ENCODE measurements around the gene EHBP1L1. TPM values are rescaled to one million over a fixed set of nuclear protein-coding genes. Genes with fewer than 3 reads are reported as not detected.

The EHBP1L1 gene
- total RNA-seq, 1 donor from 2014 or later = 42.6 TPM

DNA sequence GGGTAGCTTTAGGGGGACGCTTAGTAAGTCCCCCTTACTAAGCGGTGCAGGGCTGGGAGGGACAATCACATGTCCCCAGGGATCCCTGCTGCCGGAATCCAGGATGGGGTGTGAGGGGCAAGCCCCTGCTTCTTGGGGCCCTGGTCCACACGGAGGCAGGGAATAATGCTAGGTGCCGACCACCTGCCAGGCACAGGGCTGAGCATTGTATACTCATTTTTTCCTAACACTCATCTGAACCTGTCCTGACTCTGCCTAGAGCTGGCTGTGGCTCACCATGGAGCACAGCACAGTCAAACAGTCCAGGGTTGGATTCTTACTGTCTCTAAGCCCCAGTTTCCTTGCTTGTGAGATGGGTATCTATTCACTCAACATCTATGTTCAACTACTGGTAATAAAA lies 16.3 kb upstream of the EHBP1L1 start:
- Mint-ChIP-seq H3K9me3 (ENCODE audit: unreplicated experiment) (no peaks in the 10 kb centered on the region), H3K27ac (ENCODE audit: unreplicated experiment) (peak overlapping the region; percentile 94), H3K36me3 (ENCODE audit: unreplicated experiment) (peaks cover 4% of the 10 kb centered on the region), H3K4me3 (ENCODE audit: unreplicated experiment) (no peak overlapping the region), H3K27me3 (ENCODE audit: unreplicated experiment) (no peaks in the 10 kb centered on the region), H3K4me1 (ENCODE audit: unreplicated experiment) (peaks cover 66% of the 10 kb centered on the region)
- DNase-seq (ENCODE audit: extremely low spot score, unreplicated experiment) = no peak
- TF ChIP-seq CTCF (IDR thresholded peaks at IDR 0.05) = no peak

DNA sequence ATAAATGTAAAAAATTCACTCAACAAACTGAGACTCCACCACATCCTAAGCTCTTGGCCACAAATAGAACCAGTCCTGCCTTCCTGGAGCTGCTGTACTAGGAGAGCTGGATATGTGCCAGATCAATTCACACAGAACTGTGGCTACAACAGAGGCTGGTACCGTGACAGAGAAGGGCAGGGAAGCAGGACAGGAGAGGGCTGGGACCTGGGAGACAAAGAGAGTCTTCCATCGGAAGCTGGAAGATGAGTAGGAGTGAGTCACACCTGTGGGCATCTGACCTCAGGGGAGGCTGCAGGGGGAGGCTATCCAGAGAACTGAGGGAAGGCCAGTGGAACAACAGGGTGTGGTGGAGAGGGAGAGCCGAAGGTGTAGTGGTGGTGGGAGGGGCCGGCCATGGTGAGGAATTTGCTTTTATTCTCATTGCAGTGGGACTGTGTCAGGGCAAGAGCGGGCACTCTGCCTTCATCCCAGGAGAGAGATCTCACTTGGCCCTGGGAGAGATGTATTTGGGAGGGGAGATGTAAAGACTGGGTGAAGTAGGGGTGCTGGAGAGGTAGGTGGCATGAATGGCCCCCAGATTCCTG lies 15.8 kb upstream of the EHBP1L1 start:
- no peaks in the 10 kb centered on the region for H3K27me3 Mint-ChIP-seq (ENCODE audit: unreplicated experiment)
- H3K4me3 Mint-ChIP-seq (ENCODE audit: unreplicated experiment) = peak overlapping the region; percentile 5
- DNase-seq (ENCODE audit: extremely low spot score, unreplicated experiment) = no peak
- peak overlapping the region; percentile 94 for H3K27ac Mint-ChIP-seq (ENCODE audit: unreplicated experiment)
- H3K9me3 Mint-ChIP-seq (ENCODE audit: unreplicated experiment) = no peaks in the 10 kb centered on the region
- TF ChIP-seq CTCF (IDR thresholded peaks at IDR 0.05) = no peak
- peaks cover 3% of the 10 kb centered on the region for H3K36me3 Mint-ChIP-seq (ENCODE audit: unreplicated experiment)
- peaks cover 61% of the 10 kb centered on the region for H3K4me1 Mint-ChIP-seq (ENCODE audit: unreplicated experiment)

DNA sequence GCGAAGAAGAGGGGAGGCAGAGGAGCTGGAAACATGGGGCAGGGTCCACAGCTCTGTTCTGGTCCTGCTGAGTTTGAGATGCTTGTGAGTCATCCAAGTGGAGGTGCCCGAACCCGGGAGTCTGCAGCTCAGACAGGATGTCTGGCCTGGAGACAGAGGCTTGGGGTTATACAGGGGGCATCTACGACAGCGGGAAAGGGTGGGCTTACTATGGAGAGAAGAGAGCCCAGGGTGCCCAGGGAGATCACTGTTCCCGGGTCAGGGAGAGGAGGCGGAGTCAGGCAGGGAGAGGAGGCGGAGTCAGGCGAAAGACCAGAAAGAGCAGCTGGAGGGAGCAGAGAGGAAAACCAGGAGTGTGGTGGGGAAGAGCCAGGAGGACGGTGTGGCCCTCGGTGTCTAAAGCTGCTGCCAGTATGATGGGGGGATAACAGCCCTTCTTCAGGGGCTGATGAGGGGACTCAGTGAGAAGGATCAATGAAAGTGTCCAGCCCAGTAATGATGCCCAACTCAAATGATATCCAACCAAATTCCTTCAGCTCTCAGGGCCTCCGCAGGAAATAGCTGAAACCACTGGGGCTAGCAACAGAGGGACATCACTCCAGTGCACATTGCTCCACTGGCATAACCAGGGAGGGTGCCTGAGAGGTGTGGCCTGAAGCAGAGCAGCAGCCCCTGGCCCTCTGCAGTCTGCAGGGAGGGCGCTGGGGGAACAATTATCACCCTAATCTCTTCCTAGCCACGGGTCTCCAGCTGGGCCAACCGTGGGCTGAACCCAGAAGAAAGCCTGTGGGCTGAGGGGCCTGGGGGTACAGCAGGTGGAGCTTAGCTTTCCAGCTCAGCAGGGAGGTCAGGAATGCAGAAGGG lies 15.1 kb upstream of the EHBP1L1 start:
- DNase-seq (ENCODE audit: extremely low spot score, unreplicated experiment) = no peak
- H3K27me3 Mint-ChIP-seq (ENCODE audit: unreplicated experiment) = no peaks in the 10 kb centered on the region
- H3K36me3 Mint-ChIP-seq (ENCODE audit: unreplicated experiment) = peaks cover 2% of the 10 kb centered on the region
- no peaks in the 10 kb centered on the region for H3K9me3 Mint-ChIP-seq (ENCODE audit: unreplicated experiment)
- peaks cover 53% of the 10 kb centered on the region for H3K4me1 Mint-ChIP-seq (ENCODE audit: unreplicated experiment)
- H3K27ac Mint-ChIP-seq (ENCODE audit: unreplicated experiment) = peak overlapping the region; percentile 94
- peak overlapping the region; percentile 5 for H3K4me3 Mint-ChIP-seq (ENCODE audit: unreplicated experiment)
- no peak for TF ChIP-seq CTCF (IDR thresholded peaks at IDR 0.05)

- no peak for DNase-seq (ENCODE audit: extremely low spot score, unreplicated experiment)
- H3K4me1 Mint-ChIP-seq (ENCODE audit: unreplicated experiment) = peaks cover 48% of the 10 kb centered on the region
- no peak for TF ChIP-seq CTCF (IDR thresholded peaks at IDR 0.05)
- H3K4me3 Mint-ChIP-seq (ENCODE audit: unreplicated experiment) = no peak overlapping the region
- H3K9me3 Mint-ChIP-seq (ENCODE audit: unreplicated experiment) = no peaks in the 10 kb centered on the region
- H3K36me3 Mint-ChIP-seq (ENCODE audit: unreplicated experiment) = no peaks in the 10 kb centered on the region
- H3K27ac Mint-ChIP-seq (ENCODE audit: unreplicated experiment) = no peak overlapping the region
- no peaks in the 10 kb centered on the region for H3K27me3 Mint-ChIP-seq (ENCODE audit: unreplicated experiment)
Measured at GRCh38 chr11:65562020-65562419, 13.8 kb upstream of the EHBP1L1 start.

DNA sequence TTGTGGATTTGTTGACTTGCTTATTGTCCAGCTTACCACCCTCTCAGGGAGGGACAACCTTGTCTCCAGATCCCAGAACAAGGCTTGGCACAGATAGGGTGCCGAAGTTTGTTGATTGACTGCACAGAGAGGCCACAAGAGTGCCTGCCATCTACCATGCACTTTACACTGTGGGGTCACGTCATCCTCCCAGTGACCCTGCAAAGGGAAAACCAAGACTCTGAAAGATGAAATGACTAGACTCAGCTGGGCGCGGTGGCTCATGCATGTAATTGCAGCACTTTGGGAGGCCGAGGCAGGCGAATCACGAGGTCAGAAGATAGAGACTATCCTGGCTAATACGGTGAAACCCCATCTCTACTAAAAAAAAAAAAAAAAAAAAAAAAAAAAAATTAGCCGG lies 13.1 kb upstream of the EHBP1L1 start:
- no peaks in the 10 kb centered on the region for H3K27me3 Mint-ChIP-seq (ENCODE audit: unreplicated experiment)
- no peak for DNase-seq (ENCODE audit: extremely low spot score, unreplicated experiment)
- no peak overlapping the region for H3K27ac Mint-ChIP-seq (ENCODE audit: unreplicated experiment)
- no peak overlapping the region for H3K4me3 Mint-ChIP-seq (ENCODE audit: unreplicated experiment)
- no peak for TF ChIP-seq CTCF (IDR thresholded peaks at IDR 0.05)
- H3K9me3 Mint-ChIP-seq (ENCODE audit: unreplicated experiment) = no peaks in the 10 kb centered on the region
- H3K4me1 Mint-ChIP-seq (ENCODE audit: unreplicated experiment) = peaks cover 43% of the 10 kb centered on the region
- H3K36me3 Mint-ChIP-seq (ENCODE audit: unreplicated experiment) = no peaks in the 10 kb centered on the region

Measured in osteocyte (in vitro differentiated cells).